H1 (cell line): Measurements from ENCODE around the gene TMEM203. TPM values are rescaled to one million over a fixed set of nuclear protein-coding genes. Genes with fewer than 3 reads are reported as not detected.

Experiments used
- CHD1 ChIP-seq: IDR thresholded peaks from 2 replicates; pipeline ENCODE4 v1.6.1; 2012; ENCODE audit warnings: low read depth, low read length, improper control_type of control experiment
- EGR1 ChIP-seq: IDR thresholded peaks from 2 replicates; pipeline ENCODE4 v1.6.1; 2011; ENCODE audit warnings: low read depth, low read length, borderline replicate concordance
- HDAC6 ChIP-seq: IDR thresholded peaks from one replicate; pipeline ENCODE4 v1.7.1; 2012; ENCODE audit warnings: low read depth, mild to moderate bottlenecking, inconsistent platforms, low read length, moderate library complexity
- KDM4A ChIP-seq: IDR thresholded peaks from one replicate; pipeline ENCODE4 v1.7.1; 2012; ENCODE audit warnings: low read depth, mild to moderate bottlenecking, moderate library complexity, low read length, inconsistent platforms; ENCODE audit not compliant: severe bottlenecking
- PHF8 ChIP-seq: fragments of 200-600 bp; sonication (generic); conservative IDR thresholded peaks from 2 replicates; pipeline ENCODE4 v1.7.1; 2012; ENCODE audit warnings: low read depth, mild to moderate bottlenecking, inconsistent platforms, low read length, moderate library complexity
- RAD21 ChIP-seq, 2 experiments: IDR thresholded peaks in 1 of 2; conservative IDR thresholded peaks in 1 of 2; 2 replicates each; pipeline ENCODE4 v1.6.1; 2011; ENCODE audit warnings: low read depth in 2 of 2, low read length in 2 of 2, improper control_type of control experiment in 1 of 2, inconsistent platforms in 1 of 2, mild to moderate bottlenecking in 1 of 2, moderate library complexity in 1 of 2
- SIN3A ChIP-seq, 2 experiments: IDR thresholded peaks in 1 of 2; conservative IDR thresholded peaks in 1 of 2; 2 replicates each; pipeline ENCODE4 v1.6.1; 2011 to 2012; ENCODE audit warnings: low read length in 2 of 2, improper control_type of control experiment in 1 of 2, low read depth in 1 of 2, mild to moderate bottlenecking in 1 of 2
- TAF1 ChIP-seq: IDR thresholded peaks from 2 replicates; pipeline ENCODE4 v1.6.1; 2011; ENCODE audit warnings: mild to moderate bottlenecking, low read depth, low read length
- TCF12 ChIP-seq: IDR thresholded peaks from 2 replicates; pipeline ENCODE4 v1.6.1; 2011; ENCODE audit warnings: low read depth, mild to moderate bottlenecking, low read length
- polyA plus RNA-seq, 7 experiments: library from polyadenylated mRNA; depleted of rRNA in 3 of 7; stranded (reverse) in 5 of 7; unstranded in 2 of 7; fragments of >200 nt in 5 of 7; fragments of 200-250 nt in 2 of 7; gene quantifications; 1 replicate in 5 of 7; 2 replicates in 1 of 7; 4 replicates in 1 of 7; pipeline versions ENCODE4 v1.2.1 to v1.2.3, GENCODE V29; 2011 to 2013; ENCODE audit warnings: missing spikeins in 2 of 7, mixed read lengths in 2 of 7
- total RNA-seq: library from RNA; stranded (reverse); fragmentation: NEBNext Ultra II Directional; extraction: Animal tissue kit (Norgen Biotek cat#: 25700); gene quantifications from 2 replicates; pipeline ENCODE4 v1.2.1, GENCODE V29; 2021
- TF ChIP-seq, protein P1 (sequence below): fragments of 300-600 bp; sonication (generic); IDR thresholded peaks from 2 replicates; pipeline ENCODE4 v1.7.1; 2012; ENCODE audit warnings: low read length, moderate library complexity, mild to moderate bottlenecking, inconsistent platforms; ENCODE audit not compliant: insufficient replicate concordance
- TF ChIP-seq, protein P2 (sequence below): IDR thresholded peaks from 2 replicates; pipeline ENCODE4 v1.6.1; 2012; ENCODE audit warnings: inconsistent platforms

The TMEM203 gene
- total and polyA plus RNA-seq, 2 of the 8 experiments (the other 6 are each of a cell fraction or from before 2014, with no cell fraction given) = 44.1 to 57.1 TPM

DNA sequence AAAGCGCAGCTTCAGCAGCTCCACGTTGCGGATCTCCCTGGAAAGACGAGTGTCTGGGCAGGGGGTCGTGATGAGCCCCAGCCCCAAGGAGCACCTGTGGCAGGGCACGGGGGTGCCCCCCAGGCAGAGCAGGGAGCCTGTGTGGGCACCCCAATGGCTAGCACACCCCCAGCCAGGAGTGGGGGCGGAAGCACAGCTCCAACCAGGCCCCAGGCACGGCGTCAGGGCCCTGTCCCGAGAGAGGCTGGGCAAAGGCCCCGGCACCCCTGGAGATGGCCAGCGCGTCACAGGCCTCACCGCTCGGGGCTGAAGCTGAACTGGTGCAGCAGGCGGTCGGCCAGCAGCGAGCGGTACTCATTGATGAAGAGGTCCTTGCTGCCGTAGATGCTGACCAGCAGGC is 25.0 kb downstream of the TMEM203 start (continued):
- TF ChIP-seq, protein P1, sequence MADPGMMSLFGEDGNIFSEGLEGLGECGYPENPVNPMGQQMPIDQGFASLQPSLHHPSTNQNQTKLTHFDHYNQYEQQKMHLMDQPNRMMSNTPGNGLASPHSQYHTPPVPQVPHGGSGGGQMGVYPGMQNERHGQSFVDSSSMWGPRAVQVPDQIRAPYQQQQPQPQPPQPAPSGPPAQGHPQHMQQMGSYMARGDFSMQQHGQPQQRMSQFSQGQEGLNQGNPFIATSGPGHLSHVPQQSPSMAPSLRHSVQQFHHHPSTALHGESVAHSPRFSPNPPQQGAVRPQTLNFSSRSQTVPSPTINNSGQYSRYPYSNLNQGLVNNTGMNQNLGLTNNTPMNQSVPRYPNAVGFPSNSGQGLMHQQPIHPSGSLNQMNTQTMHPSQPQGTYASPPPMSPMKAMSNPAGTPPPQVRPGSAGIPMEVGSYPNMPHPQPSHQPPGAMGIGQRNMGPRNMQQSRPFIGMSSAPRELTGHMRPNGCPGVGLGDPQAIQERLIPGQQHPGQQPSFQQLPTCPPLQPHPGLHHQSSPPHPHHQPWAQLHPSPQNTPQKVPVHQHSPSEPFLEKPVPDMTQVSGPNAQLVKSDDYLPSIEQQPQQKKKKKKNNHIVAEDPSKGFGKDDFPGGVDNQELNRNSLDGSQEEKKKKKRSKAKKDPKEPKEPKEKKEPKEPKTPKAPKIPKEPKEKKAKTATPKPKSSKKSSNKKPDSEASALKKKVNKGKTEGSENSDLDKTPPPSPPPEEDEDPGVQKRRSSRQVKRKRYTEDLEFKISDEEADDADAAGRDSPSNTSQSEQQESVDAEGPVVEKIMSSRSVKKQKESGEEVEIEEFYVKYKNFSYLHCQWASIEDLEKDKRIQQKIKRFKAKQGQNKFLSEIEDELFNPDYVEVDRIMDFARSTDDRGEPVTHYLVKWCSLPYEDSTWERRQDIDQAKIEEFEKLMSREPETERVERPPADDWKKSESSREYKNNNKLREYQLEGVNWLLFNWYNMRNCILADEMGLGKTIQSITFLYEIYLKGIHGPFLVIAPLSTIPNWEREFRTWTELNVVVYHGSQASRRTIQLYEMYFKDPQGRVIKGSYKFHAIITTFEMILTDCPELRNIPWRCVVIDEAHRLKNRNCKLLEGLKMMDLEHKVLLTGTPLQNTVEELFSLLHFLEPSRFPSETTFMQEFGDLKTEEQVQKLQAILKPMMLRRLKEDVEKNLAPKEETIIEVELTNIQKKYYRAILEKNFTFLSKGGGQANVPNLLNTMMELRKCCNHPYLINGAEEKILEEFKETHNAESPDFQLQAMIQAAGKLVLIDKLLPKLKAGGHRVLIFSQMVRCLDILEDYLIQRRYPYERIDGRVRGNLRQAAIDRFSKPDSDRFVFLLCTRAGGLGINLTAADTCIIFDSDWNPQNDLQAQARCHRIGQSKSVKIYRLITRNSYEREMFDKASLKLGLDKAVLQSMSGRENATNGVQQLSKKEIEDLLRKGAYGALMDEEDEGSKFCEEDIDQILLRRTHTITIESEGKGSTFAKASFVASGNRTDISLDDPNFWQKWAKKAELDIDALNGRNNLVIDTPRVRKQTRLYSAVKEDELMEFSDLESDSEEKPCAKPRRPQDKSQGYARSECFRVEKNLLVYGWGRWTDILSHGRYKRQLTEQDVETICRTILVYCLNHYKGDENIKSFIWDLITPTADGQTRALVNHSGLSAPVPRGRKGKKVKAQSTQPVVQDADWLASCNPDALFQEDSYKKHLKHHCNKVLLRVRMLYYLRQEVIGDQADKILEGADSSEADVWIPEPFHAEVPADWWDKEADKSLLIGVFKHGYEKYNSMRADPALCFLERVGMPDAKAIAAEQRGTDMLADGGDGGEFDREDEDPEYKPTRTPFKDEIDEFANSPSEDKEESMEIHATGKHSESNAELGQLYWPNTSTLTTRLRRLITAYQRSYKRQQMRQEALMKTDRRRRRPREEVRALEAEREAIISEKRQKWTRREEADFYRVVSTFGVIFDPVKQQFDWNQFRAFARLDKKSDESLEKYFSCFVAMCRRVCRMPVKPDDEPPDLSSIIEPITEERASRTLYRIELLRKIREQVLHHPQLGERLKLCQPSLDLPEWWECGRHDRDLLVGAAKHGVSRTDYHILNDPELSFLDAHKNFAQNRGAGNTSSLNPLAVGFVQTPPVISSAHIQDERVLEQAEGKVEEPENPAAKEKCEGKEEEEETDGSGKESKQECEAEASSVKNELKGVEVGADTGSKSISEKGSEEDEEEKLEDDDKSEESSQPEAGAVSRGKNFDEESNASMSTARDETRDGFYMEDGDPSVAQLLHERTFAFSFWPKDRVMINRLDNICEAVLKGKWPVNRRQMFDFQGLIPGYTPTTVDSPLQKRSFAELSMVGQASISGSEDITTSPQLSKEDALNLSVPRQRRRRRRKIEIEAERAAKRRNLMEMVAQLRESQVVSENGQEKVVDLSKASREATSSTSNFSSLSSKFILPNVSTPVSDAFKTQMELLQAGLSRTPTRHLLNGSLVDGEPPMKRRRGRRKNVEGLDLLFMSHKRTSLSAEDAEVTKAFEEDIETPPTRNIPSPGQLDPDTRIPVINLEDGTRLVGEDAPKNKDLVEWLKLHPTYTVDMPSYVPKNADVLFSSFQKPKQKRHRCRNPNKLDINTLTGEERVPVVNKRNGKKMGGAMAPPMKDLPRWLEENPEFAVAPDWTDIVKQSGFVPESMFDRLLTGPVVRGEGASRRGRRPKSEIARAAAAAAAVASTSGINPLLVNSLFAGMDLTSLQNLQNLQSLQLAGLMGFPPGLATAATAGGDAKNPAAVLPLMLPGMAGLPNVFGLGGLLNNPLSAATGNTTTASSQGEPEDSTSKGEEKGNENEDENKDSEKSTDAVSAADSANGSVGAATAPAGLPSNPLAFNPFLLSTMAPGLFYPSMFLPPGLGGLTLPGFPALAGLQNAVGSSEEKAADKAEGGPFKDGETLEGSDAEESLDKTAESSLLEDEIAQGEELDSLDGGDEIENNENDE = no peak
- TF ChIP-seq TAF1 = no peak
- TF ChIP-seq CHD1 = no peak
- no peak for TF ChIP-seq TCF12
- no peak for TF ChIP-seq HDAC6
- TF ChIP-seq SIN3A (conservative IDR thresholded peaks at IDR 0.05 in 1 of 2, IDR thresholded peaks at IDR 0.05 in 1 of 2; ENCODE audit: low read depth in 1 of 2, low read length in 2 of 2) = no peak
- no peak for TF ChIP-seq PHF8
- TF ChIP-seq, protein P2, sequence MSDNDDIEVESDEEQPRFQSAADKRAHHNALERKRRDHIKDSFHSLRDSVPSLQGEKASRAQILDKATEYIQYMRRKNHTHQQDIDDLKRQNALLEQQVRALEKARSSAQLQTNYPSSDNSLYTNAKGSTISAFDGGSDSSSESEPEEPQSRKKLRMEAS = no peak
- no peak for TF ChIP-seq EGR1
- no peak for TF ChIP-seq KDM4A
- TF ChIP-seq RAD21 (IDR thresholded peaks at IDR 0.05 in 1 of 2, conservative IDR thresholded peaks at IDR 0.05 in 1 of 2; ENCODE audit: low read depth in 2 of 2, low read length in 2 of 2) = no peak
